Hematopoietic multipotent progenitor cell treated with erythropoietin and hydrocortisone succinate and interleukin-3 and kit ligand, for 8 days (in vitro differentiated cells): ENCODE results near the gene SH2D3C.

ENCODE experiments used
- DNase-seq: peaks from one replicate; pipeline ENCODE4 v3.0.0-alpha.2; 2015

The SH2D3C gene

GRCh38 chr9:127714951-127715469, 63.5 kb downstream of the SH2D3C start:
- no peak for DNase-seq

GRCh38 chr9:127714020-127714750, 64.3 kb downstream of the SH2D3C start:
- no peak for DNase-seq

- DNase-seq = no peak
Observed at GRCh38 chr9:127712867-127713266, 65.6 kb downstream of the SH2D3C start.

- DNase-seq = no peak
Observed at GRCh38 chr9:127712371-127712770, 66.1 kb downstream of the SH2D3C start.

- DNase-seq = no peak
Observed at GRCh38 chr9:127711831-127712274, 66.6 kb downstream of the SH2D3C start.

- DNase-seq = no peak
Observed at GRCh38 chr9:127711226-127711701, 67.2 kb downstream of the SH2D3C start.

- DNase-seq = no peak
Observed at GRCh38 chr9:127710204-127710783, 68.2 kb downstream of the SH2D3C start.

- DNase-seq = no peak
Observed at GRCh38 chr9:127708952-127709587, 69.4 kb downstream of the SH2D3C start.

- no peak for DNase-seq
Observed at GRCh38 chr9:127707766-127708165, 70.7 kb downstream of the SH2D3C start.

- no peak for DNase-seq
Observed at GRCh38 chr9:127706836-127707241, 71.6 kb downstream of the SH2D3C start, which contains the start of gene CFAP157. TSS of gene CFAP157 (plus strand) at chr9:127706988. CDS start at chr9:127707032, 44 bp downstream.

GRCh38 chr9:127705577-127706379, 72.7 kb downstream of the SH2D3C start:
- no peak for DNase-seq

- no peak for DNase-seq
Observed at GRCh38 chr9:127703289-127703946, 75.0 kb downstream of the SH2D3C start.

- DNase-seq = no peak
Observed at GRCh38 chr9:127700594-127701255, 77.7 kb downstream of the SH2D3C start.

- DNase-seq = no peak
Observed at GRCh38 chr9:127700140-127700539, 78.3 kb downstream of the SH2D3C start.

- DNase-seq = peak; percentile 96
Observed at GRCh38 chr9:127698985-127699670, 79.3 kb downstream of the SH2D3C start.

- no peak for DNase-seq
Observed at GRCh38 chr9:127698386-127698785, 80.1 kb downstream of the SH2D3C start.

- DNase-seq = no peak
Observed at GRCh38 chr9:127697575-127697974, 80.9 kb downstream of the SH2D3C start.

- no peak for DNase-seq
Observed at GRCh38 chr9:127694890-127695720, 83.4 kb downstream of the SH2D3C start.

GRCh38 chr9:127693697-127694096, 84.8 kb downstream of the SH2D3C start:
- DNase-seq = no peak

GRCh38 chr9:127693143-127693542, 85.3 kb downstream of the SH2D3C start:
- DNase-seq = no peak
